A673 (cell line): ENCODE measurements around the gene RIN2.

ENCODE experiments used
- EZH2 ChIP-seq: fragments of 200-600 bp; sonication (generic); IDR thresholded peaks from 2 replicates; pipeline ENCODE4 v1.6.1; 2017; ENCODE audit warnings: borderline replicate concordance, low read depth, mild to moderate bottlenecking, mixed read lengths, antibody characterized with exemption, low read length; ENCODE audit not compliant: poor library complexity, severe bottlenecking
- TF ChIP-seq, protein P1 (sequence below): fragments of 300-800, 200-600 bp; sonication (generic); conservative IDR thresholded peaks from 2 replicates; pipeline ENCODE4 v1.5.1; 2017; ENCODE audit warnings: low read depth, mild to moderate bottlenecking, antibody characterized with exemption, low read length, moderate library complexity, mixed read lengths

GRCh38 chr20:19769507-19769906, 11.4 kb downstream of the RIN2 start:
- no peak for TF ChIP-seq EZH2
- TF ChIP-seq, protein P1, sequence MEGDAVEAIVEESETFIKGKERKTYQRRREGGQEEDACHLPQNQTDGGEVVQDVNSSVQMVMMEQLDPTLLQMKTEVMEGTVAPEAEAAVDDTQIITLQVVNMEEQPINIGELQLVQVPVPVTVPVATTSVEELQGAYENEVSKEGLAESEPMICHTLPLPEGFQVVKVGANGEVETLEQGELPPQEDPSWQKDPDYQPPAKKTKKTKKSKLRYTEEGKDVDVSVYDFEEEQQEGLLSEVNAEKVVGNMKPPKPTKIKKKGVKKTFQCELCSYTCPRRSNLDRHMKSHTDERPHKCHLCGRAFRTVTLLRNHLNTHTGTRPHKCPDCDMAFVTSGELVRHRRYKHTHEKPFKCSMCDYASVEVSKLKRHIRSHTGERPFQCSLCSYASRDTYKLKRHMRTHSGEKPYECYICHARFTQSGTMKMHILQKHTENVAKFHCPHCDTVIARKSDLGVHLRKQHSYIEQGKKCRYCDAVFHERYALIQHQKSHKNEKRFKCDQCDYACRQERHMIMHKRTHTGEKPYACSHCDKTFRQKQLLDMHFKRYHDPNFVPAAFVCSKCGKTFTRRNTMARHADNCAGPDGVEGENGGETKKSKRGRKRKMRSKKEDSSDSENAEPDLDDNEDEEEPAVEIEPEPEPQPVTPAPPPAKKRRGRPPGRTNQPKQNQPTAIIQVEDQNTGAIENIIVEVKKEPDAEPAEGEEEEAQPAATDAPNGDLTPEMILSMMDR = no peak
